Daoy (cell line): Measurements from ENCODE around the gene ZFPM1. TPM values are rescaled to one million over a fixed set of nuclear protein-coding genes. Genes with fewer than 3 reads are reported as not detected.

Experiments used
- DNase-seq: peaks from one replicate; pipeline ENCODE4 v3.0.0-alpha.2; 2015; ENCODE audit warnings: low read depth
- total RNA-seq: library from RNA; depleted of rRNA; stranded (reverse); fragments of >200 nt; shearing (Covaris generic); gene quantifications from 2 replicates; pipeline ENCODE4 v1.2.3, GENCODE V29; 2014

The ZFPM1 gene
- total RNA-seq, 1 experiment from 2014 or later = 0.40 TPM

- DNase-seq = no peak
These were observed 4.4 kb upstream of the ZFPM1 start for GRCh38 chr16:88448461-88449266.

DNA sequence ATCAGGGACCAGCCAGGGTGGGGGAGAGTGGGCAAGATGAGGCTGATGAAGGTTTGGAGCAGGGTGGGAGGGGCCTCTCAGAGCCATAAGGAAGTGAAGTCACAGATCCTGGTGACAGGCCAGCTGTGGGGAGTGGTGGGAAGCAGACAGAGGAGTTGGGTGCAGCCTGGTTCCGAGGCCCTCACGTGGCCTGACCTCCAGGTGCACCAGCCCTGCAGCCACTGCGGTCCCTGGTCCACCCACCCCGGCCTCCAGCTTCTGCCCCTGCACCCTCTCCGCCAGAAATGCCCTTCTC, 3.9 kb upstream of the ZFPM1 start:
- no peak for DNase-seq

DNA sequence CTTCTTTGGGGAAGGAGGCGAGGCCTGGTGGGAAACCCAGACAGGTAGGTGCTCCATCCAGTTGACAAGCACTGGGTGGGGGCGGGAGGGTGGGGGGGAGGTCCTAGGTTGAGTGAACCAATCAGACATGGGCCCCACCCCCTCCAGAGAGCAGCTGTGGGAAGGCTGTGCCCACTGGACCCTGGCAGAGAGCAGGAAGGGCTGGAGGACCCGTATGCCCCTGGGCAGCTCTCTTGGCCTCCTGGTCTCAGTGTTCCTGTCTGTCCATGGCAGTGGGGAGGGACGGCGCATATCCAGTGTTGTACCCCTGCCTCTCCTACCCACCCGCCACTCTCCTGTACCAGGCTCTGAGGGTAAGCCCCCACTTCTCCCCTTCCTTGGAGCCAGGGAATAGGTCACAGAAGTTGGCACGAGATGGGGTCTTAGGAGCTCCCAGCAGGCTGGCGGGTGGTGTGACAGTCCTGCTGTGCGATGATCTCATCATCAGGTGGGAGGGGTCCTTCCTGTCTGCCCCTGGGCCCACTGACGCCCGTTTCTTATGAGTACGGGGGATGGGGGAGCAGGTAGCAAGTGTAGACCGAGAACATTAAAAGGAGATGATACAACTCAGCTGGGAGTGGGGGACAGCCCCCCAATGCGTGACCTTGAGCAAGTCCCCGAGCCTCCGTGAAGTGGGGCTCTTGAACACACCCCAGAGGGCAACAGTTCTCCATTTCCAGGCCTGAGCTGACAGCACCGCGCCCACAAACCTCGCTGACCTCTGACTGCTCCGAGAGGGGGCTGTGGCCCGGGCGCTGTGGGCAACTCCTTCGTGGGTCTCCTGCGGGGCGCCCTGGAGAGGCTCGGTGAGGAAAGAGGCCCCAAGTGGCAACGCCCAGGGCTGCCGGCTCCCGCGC, 1.2 kb upstream of the ZFPM1 start:
- DNase-seq = peak; percentile 57

- peak; percentile 96 for DNase-seq
These were observed 431 bp upstream of the ZFPM1 start for GRCh38 chr16:88452482-88453216.

DNA sequence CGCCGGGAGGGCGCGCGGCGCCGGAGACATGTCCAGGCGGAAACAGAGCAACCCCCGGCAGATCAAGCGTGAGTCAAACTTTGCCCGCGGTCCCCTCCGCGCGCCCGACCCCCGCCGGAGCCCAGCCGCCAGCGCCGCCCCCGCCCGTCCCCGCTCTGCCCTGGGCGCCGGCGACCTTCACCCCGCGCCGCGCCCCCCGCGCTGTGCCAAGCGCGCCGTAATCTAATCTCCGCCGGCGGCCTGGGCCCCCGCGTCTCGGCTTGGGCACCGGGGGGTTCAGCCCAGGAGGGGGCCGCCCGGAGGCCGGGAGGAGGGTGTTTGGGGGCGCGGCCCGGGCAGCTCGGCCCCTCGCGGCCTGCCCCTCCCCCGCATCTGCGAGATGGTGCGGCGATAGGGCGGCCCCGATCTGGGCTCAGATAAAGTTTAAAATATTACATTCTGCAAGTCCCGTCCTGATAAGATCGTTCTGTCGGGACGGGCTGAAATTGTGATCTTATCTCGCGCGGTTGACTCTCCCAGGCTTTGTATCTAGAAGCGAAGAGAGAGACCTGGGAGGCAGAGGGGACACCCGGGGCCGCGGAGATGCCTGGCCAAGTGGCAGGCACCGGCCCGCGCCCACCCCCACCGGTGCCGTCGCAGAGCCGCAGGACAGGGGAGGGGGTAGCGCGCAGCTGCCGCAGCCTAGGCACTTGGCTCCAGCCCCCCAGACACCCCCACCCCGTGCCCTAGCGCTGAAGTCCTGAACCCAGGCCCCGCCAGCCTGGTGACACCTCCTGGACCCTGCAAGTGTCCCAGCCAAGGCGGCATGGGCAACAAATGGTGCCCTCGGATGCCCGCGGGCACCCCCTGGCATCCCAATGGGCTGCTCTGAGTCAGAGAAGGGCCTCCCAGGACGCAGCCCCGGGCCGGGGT, 787 bp downstream of the ZFPM1 start:
- peak; percentile 40 for DNase-seq

DNA sequence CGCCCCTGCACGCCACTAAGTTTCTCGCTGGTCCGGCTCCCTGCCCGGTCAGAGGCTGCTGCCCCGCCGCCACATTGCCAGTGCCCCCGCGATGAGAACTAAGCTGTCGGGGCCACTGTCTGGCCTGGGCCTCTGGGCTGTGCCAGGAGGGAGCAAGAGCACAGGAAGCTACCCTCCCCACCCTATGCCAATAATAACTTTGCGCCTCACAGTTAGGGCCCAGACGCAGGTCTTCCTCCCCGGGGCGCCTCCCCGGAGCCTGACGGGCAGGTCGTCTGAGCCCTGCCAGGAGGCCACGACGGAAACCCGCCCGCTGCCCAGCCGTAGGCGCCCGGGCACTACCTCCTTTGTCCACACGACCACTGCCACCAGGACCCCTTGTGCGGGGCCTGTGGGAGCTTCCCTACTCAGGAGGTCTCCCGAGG, 1.5 kb downstream of the ZFPM1 start:
- DNase-seq = peak; percentile 48

- DNase-seq = peak; percentile 60
These were observed 2.7 kb downstream of the ZFPM1 start for GRCh38 chr16:88455610-88456355.

DNA sequence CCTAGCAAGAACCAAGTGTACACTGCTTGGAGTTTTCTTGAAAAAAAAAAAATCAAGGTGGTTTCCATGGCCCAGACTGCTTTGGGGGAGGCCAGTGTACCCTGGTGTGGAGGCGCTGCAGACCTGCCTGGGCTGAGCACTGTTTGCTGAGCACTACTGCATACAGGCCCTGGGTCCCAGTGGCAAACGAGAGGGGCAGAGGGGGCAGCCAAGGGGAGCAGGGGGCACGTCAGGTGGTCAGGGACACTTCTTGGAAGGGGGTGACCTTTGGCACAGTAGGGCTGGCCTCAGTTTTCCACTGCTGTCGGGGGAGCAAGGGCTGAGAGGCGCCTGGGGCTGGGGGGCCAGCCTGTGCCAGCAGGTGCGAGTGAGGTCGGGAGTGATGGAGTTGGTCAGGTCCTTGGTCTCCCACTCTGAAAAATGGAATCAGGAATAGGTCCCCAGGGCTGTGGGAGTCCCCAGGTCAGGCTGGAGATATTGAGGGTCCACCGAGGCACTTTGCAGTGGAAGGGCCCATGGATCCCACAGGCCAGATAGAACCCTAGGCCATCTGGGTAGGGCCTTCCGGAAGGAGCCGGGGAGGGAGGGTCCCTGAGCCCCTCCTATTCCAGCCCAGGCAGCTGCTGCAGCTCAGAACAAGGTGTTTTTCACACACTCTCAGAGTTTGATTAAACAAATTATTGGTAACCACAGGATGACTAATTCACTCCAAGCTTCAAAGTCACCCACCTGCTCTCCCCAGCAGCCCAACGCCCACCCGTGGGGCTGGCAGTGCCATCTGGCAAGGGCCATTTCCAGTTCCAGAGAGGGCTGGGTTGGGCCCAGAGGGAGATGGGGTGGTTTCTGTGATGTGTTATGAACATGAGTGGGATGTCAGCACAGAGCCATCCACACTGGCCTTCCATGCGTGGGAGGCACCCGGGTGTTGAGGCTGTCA, 3.5 kb downstream of the ZFPM1 start:
- DNase-seq = peak; percentile 29

DNA sequence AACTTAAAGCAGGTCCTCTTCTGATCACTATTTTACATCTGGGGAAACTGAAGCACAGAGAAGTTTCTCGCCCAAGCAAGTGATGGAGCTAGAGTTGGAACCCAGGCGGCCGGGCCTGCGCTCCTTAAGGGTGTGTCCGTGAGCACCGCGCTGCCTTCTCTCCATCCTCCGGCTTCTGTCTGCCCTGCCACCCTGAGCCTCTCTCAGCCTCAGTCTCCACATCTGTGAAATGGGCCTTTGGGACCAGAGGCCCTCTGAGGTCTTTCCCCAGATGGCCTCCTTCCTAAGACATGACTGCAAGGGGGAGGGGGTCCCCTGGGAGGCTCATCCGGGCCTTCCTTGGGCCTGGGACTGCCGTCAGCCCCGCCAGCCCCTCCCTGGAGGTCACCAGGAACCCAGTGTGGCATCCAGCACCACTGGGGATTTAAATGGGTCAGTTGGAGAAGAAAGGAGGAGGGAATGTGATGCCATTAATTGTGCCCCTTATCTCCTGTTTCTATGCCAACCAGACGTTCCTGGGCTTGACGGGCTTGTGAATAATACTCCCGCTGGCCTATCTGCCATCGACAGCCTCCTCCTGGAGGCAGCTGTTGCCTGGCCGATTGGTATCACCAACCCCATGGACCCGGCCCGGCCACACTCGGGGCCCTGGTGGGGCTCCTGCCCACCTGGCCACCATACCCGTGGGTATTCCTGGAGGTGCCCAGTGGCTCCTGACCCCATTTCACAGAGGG, 5.1 kb downstream of the ZFPM1 start:
- peak; percentile 25 for DNase-seq

DNA sequence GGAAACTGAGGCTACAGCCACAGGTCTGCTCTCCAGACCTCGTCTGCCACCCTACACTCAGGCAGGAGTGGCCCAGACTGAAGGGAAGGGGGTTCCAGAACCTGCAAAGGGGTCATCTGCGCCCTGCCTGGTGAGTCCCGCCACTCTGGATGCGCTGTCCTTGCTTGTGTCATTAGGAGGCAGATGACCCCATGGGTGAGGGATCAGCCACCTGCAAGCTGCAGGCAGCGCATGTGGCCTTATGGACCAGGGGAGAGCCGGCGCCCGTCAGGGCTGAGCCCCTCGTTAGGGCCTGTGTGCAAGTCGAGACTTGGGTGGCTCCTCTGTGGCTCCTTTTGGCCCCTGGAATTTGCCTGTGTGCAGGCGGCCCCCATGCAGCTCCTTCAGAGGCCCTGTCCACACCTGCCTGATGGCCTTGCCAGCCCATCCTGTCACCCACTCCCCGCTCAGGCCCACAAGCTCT, 5.7 kb downstream of the ZFPM1 start:
- DNase-seq = no peak

- DNase-seq = no peak
These were observed 6.4 kb downstream of the ZFPM1 start for GRCh38 chr16:88459366-88460073.

- DNase-seq = no peak
These were observed 7.6 kb downstream of the ZFPM1 start for GRCh38 chr16:88460496-88461330.

GRCh38 chr16:88461331-88462269, 8.5 kb downstream of the ZFPM1 start:
- DNase-seq = peak; percentile 33

- DNase-seq = no peak
These were observed 9.3 kb downstream of the ZFPM1 start for GRCh38 chr16:88462396-88462795.

DNA sequence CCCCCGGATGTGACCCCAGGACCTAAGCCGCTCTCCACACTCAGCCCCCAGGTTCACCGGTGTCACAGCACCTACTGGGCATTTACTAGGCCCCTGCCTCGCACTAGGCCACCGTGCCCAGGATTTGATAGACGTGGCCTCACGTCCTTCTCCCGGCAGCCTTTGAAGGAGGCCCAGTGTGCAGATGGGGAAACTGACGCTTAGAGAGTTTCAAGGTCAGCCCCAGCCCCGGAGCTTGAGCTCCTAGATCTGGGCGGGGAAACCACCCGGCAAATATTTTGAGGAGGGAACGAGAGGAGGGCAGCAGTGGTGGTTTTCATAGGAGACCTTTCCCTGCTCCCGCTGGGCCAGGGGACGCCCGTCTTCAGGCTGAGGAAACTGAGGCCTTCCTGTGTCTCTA, 10.3 kb downstream of the ZFPM1 start:
- DNase-seq = no peak
